ENCODE results near the gene CASZ1.

CASZ1 gene

DNA sequence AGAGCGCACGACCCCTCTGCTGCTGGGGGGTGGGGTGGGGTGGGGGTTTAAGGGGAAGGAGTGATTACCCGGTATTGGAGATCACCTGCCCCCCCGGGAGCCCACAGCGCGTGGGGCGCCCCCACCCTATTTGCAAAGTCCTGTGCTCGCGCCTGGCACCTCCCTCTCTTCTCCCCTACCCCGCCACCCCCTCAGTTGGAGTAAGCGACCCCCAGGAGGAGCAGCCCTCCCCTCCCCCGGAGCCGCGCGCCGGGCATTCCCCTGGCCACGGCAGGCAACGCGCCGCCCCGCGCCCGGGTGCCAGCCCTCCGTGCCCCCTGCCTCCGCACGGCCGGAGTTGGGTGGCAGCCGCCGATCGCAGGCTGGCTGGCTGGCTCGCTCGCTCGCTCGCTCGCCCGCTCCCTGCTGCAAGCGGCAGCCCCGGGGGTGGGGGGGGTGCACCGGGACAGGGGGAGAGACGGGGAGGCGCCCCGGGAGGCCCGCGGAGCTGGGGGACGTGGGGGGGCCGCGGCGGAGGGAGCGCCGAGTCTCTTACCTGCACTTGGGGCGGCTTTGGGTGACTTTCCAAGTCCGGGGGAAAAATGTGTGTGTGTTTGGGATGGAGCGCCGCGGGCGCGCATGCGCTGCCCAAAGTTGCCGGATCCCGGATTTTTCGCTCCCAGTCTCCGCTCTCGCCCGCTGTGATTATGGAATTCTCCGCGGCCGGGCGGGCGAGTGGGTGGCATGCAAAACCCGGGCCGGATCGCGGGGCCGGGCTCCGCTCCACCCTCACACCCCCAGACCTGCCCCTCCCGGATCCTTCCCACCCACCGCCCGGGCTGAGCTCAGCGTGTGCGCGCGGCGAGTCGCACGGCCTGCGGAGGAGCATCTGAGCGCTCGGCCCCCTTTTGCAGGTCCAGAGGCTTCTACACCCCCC, at the start of gene CASZ1:
Gene CASZ1, minus strand, starts transcription at position 618 of the 916 bp plus-strand sequence. CDS start 102,757 bp downstream, outside the sequence.
- DNase-seq: peak; percentile 78

- DNase-seq: no peak
Measured at GRCh38 chr1:10843697-10844096, 47.3 kb upstream of the CASZ1 start.

GRCh38 chr1:10841118-10841517, 44.7 kb upstream of the CASZ1 start:
- DNase-seq: no peak

- DNase-seq: peak; percentile 53
Measured at GRCh38 chr1:10839188-10839770, 42.8 kb upstream of the CASZ1 start.

DNA sequence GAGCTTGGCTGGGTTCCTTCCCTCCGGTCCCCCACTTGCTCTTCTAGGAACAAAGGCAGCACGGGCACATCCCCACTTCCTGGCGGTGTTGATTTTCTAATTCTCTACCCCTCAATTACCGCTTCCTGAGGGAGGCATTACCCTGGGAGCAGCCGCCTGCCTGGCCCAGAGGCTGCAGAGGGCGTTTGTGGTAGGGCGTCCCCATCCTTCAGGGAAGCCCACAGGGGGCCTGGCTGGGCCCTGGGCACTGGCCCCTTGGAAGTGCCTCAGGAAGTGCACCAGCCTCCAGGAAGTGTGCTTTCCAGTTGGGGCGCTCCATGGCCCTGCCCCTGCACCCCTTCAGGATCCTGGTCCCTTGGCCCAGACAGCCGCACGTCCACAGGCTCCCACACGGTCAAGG, 42.1 kb upstream of the CASZ1 start:
- no peak for DNase-seq

DNA sequence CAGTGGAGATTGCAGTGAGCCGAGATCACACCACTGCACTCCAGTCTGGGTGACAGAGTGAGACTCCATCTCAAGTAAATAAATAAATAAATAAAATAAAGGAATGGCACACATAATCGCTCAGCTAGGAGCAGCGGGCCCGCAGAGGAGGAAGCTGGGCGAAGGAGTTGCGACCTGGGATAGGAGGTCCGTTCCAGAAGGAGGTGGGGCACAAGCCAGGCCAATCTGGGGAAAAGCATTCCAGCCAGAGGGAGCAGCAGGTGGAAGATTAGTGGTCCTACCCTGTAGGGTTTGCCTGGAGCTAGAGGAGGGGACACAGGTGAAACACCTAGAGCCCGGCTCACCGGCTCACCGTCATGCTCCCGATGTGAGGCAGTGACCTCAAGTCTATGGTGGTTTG, 40.3 kb upstream of the CASZ1 start:
- DNase-seq: no peak

GRCh38 chr1:10835822-10836421, 39.5 kb upstream of the CASZ1 start:
- no peak for DNase-seq

GRCh38 chr1:10835421-10835820, 39.0 kb upstream of the CASZ1 start:
- DNase-seq: no peak

DNA sequence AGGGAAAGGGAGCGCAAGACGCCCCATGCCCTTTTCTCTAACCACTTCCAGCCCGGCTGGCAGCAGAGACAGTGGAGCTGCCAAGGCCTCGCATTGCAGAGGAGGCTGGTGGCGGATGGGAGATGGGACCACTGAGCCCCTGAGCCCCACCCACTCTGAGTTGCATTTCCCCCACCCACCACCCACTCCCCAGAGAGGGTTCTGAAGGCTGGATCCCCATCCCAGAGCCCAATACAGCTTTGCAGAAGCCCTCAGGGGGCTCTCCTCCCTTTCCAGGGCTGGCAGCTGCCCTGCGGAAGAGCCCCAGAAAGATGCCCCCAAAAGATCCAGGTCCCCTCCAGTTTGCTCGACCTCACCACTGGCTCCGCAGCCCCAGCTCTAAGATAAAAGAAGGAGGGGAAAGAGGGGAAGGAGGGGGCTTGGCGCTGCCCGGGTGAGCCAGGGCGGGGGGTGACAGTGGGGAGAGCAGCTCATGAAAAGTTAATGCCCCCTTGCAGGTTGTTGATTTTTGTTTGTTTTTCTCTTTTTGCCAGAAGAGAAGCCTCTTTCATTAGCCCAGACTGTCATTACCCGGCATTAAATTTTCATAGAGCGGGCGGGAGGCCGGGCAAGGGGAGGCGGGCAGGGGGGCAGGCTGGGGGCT, 38.4 kb upstream of the CASZ1 start:
- no peak for DNase-seq

DNA sequence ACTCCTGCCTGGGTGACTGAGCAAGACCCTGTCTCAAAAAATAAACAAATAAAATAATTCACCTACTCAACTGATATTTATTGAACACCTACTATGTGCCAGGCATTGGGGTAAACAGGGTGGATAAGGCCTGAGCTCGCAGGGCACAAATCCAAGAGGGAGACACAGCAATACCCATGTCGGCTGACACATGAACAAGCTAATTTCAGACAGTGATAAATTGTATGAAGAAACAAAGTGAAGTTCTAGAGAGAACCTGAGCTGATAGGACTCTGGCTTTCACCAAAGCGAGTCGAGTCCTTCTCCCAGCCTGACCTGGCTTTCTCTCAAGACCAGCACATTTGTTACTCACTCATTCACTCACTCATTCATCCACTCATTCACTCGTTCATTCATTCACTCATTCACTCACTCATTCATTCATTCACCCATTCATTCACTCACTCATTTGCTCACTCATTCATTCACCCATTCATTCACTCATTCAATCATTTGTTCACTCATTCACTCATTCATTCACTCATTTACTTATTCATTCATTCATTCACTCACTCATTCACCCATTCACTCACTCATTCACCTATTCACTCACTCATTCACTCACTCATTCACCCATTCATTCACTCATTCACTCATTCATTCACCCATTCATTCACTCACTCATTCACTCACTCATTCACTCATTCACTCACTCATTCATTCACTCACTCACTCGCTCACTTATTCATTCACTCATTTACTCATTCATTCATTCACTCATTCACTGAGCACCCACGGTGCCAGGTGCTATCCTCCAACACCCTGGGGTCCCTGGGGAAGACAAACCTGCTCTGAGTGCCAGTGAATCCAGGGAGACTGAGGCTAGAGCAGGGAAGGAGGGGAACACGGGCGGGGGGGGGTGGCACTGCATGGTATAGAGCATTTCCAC, 37.4 kb upstream of the CASZ1 start:
- DNase-seq: no peak

DNA sequence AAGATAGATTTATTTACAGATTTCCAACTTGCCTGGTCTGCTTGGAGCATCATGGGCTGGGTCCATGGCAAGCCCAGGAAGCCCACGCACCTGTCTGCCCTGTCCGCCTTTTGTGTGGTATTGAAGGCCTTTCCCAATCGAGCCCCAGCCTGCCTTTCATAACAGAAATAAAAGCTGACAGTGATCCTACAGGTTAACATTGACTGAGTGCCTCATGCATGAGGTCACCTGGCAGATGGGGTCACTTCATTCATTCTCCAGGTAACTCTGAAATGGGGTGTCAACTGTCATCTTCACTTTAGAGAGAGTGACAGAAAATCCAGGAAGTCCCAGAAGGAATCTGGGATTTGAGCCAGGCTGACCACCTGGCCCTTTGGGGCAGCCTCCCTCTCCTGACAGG, 36.3 kb upstream of the CASZ1 start:
- DNase-seq: no peak

DNA sequence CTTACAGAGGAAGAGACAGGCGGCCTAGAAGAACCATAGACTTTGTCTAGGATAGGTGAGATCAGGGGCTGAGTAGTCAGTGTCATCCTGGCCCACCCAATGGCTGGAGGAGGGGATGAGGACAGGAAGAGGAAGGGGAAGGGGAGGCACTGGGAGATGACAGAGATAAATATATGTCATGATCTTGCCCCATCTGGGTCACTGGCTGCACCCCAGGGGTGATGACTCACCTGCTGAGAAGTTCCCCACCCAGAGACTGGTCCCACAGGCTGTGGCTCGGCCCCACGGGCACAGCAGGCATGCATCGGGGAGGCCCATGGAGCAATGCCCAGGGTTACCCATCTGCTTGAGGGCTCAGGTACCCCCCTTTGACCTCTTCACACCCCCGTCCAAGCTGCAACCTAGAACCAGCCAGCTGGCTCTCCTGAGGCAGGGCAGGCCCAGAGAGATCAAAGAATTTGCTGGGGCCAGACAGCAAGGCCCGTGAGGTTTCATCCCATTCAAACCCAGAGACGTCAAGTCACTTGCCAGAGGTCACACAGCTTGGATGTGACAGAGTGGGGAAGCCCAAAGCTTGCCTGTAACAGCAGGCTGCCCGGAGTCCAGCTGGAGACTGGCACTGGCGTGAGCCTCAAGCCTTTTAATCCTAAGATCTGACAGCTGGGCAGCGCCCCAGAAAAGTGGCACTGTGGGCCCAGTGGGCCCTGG, 34.7 kb upstream of the CASZ1 start:
- no peak for DNase-seq

GRCh38 chr1:10829965-10830515, 33.6 kb upstream of the CASZ1 start:
- DNase-seq: no peak

- no peak for DNase-seq
Measured at GRCh38 chr1:10829067-10829818, 32.8 kb upstream of the CASZ1 start.

- no peak for DNase-seq
Measured at GRCh38 chr1:10827377-10828333, 31.2 kb upstream of the CASZ1 start.

GRCh38 chr1:10825592-10825991, 29.1 kb upstream of the CASZ1 start:
- DNase-seq: no peak

GRCh38 chr1:10824821-10825540, 28.5 kb upstream of the CASZ1 start:
- no peak for DNase-seq

DNA sequence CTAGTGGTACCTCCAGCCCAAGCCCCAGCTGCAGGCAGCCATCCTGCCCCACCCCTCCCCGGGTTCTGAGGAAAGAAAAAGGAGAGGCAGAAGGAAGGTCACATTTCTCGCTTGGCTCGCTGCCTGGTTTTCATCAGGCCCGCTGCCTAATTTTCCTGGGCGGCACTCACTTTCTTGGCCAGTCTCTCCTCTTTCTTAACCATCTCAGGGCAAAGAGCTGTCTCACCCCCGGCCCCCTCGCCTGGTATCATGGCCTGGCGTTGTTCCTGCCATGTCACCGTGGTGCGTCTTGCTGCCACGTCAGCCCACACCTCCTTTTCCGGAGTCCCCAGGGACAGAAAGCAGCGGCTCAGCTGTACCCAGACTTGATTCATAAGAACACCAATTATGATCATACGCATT, 26.6 kb upstream of the CASZ1 start:
- DNase-seq: no peak

DNA sequence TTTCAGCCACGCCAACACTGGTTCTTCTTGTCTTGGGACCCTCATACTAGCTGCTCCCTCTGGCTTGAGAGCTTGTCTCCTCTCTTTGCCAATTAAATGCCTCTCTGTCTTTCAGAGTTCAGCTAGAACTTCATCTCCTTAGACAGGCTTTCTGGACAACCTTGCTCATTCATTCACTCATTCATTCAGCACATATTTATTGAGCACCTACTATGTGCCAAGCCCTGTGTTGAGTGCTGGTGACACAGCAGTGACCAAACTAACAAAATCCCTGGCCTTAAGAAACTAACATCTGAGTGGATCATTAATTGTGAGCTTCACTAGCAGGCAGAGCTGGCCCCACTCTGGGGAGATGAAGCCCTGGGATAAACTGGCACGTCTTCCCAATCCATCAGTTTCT, 24.9 kb upstream of the CASZ1 start:
- no peak for DNase-seq

Measured in NCI-H1048 (cell line).